Measurements from ENCODE around the gene BMPR1A.
"Not testable (repeated sequence)": the region's sequence is repeated elsewhere in the genome, so short reads cannot be mapped to it uniquely, and the experiment has no call there.

Gene BMPR1A

DNA sequence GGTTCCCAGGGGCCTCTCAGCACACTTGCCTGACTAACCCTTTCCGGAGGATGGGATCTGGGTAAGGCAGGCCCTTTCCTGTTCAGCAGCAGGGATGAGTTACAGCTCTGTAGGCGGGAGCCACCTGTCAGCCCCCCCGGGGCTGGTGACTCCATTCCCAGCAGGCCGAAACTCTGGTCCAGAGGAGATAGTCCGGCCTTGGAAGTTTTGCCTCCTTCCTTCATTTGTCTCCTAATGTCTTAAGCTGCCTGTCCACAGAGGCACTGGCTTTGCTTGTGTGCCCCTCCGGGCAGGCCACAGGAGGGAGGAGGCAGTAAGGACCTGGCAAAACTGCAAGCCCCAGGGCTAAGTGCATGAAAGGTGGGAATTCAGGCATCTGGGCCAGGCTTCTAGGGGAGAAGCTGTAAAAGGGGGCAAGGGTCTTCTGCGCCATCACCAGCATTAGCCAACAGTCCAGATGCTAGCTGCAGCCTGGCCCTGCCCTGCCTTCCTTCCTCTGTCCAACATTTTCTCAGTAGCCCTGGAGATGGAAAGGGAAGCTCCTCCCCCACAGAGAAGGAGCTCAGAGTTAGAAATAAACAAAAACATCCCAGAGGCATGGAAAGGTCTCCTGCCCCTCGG is 213.1 kb downstream of the BMPR1A start:
- DNase-seq (ENCODE audit: low read depth): no peak

DNA sequence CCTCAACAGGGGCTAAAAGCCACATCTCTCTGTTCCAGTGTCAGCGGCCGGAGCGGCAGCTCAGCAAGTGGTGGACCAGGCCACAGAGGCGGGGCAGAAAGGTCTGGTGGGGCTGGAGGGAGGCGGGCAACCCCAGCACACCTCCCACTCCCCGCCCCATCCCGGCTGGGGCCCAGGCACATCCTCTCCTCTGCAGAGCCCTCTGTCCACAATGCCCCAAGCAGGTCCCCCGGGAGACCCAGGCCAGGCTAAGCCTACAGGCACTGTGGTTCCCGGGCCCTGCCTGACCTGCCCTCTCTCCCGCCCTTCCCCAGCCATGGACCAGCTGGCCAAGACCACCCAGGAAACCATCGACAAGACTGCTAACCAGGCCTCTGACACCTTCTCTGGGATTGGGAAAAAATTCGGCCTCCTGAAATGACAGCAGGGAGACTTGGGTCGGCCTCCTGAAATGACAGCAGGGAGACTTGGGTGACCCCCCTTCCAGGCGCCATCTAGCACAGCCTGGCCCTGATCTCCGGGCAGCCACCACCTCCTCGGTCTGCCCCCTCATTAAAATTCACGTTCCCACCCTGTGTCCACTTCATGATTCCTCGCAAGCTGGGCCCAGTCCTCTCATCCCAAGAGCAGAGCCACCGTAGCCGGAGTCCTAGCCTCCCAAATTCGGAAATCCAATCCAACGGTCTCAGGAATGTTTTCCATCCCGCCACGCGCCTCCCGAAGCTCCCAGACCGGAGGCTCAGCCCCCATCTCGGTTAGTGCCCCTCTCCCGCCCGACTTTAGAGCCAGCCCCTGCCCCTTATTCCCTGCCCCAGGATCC is 214.0 kb downstream of the BMPR1A start:
- DNase-seq (ENCODE audit: low read depth): no peak

- DNase-seq (ENCODE audit: low read depth): no peak
Measured at GRCh38 chr10:86970982-86971231, 214.5 kb downstream of the BMPR1A start.

DNA sequence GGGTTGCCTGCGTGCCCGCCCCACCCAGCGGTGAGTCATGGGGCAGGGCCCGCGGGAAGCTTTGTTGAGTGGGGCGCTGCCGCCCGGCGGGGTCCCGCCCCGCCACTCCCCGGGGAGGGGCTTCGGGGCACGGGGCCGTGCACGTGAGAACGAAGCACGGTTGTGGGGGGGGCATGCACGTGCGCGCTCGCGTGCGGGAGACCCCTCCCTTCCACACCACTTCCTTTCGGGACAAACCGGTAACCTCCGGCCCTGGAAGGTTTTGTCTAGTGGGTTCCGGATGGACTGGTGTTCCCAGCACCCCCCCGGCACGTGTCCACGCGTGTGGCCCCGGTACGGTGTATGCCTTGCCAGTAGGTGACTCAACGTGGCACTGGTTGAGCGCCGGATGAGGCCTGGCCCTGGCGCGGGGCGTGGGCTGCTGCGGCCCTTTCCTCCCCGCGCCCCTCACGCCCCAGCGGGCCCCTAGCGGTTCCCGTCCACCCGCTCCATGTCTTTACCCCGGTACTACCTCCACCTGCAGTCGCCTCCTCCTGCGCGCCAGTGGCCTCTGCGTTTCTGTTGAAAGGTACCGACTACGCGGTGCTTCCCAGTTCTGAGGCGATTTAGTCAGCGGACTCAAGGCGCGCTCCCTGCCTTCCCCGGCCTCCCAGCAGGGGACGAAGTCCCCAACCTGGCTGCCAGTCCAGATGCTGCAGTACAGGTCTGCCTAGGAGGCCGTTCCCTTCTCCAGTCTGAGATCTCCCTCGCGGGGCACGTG is 215.0 kb downstream of the BMPR1A start:
- DNase-seq (ENCODE audit: low read depth): peak; percentile 72

GRCh38 chr10:86972613-86973380 is 216.4 kb downstream of the BMPR1A start:
- no peak for DNase-seq (ENCODE audit: low read depth)

DNA sequence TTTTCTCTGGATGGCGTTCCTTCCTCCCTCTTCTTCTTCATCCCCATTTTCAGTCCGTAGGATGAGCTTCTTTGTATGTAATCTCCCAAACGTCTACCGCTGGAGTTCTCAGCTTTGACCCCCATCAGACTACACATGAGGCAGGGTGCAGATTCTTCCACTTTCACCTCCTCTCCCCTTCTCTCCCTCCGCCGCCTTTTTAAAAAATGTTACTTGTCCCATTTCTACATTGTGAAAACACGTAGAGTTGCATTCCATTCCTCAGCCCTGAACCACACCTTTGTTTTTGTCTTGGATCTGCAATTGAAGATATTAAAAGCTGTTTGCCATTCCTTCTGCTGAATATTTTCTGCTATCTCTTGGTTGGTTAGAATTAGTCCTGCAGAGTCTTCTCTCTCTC is 218.1 kb downstream of the BMPR1A start:
- no peak for DNase-seq (ENCODE audit: low read depth)

DNA sequence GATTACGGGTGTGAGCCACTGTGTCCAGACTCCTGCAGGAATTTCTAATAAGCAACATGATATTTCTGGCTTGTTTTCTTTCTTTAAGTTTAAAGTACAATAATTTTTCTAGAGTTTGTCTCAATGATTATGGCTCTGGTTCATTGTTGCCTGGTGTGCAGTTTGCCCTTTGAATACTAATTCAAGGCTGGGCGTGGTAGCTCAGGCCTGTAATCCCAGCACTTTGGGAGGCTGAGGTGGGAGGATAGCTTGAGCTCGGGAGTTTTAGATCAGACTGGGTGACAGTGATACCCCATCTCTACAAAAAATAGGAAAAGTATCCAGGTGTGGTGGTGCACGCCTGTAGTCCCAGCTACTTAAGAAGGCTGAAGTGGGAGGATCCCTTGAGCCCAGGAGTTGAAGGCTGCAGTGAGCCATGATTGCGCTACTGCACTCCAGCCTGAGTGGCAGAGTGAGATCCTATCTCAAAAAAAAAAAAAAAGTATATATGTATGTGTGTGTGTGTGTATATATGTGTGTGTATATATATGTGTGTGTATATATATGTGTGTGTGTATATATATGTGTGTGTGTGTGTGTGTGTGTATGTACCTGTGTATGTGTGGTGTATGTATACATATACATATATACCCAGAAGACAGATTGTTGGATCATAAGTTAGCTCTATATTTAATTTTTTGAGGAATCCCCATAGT is 220.1 kb downstream of the BMPR1A start:
- DNase-seq (ENCODE audit: low read depth): no peak

DNA sequence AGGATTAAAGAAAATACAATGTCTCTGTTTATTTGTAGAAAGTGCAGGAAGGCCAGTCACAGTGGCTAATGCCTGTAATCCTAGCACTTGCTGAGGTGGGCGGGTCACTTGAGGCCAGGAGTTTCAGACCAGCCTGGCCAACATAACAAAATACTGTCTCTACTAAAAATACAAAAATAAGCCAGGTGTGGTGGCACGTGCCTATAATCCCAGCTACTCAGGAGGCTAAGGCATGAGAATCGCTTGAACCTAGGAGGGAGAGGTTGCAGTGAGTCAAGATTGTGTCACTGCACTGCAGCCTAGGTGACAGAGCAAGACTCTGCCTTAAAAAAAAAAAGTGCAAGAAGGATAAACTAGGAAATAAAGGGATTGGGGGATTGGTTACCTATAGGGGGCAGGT is 222.0 kb downstream of the BMPR1A start:
- DNase-seq (ENCODE audit: low read depth): not testable (repeated sequence)

- no peak for DNase-seq (ENCODE audit: low read depth)
Measured at GRCh38 chr10:86979296-86979818, 222.9 kb downstream of the BMPR1A start.

DNA sequence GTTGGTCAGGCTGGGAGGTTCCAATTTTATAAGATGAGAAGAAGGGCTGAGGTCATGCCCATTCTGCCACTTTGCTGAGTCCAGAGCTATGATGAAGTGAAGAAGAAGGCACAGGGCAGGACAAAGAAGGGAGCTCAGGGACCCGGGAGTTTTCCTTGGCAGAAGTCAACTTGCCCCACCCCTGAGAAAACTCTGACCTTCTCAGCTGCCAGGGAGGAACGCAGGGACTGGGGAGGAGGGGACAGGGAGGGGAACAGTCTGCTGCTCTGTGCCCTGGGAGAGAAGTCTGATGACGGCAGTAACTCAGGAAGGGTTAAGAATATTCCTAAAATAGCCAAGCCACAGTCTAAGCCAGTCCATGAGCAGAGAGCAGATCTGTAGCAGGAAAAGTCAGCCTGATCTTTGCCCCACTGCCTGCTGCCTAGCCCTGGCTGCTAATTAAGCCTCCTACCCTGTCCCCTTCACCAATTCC is 223.6 kb downstream of the BMPR1A start:
- no peak for DNase-seq (ENCODE audit: low read depth)

- not testable (repeated sequence) for DNase-seq (ENCODE audit: low read depth)
Measured at GRCh38 chr10:86981020-86981419, 224.6 kb downstream of the BMPR1A start.

DNA sequence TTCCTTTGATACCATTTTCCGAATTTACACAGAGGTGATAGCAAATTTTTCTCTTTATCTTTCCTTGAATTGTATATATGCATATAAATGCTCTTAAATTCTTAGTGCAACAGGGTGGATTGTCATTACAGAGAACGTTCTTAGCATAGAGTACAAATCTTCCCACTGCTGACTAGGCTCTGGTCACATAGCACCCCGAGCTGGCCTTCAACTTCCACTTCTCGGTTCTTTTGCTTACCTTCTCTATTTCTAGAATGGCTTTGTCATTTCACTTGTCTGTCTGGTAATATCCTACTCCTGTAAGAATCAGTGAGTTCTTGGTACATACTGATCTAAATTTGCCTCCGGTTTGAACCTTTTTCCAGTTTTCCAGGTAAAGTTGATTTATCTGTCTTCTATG is 225.3 kb downstream of the BMPR1A start:
- no peak for DNase-seq (ENCODE audit: low read depth)
